Ovary (tissue), 9 donors: Measurements from ENCODE around the gene SLC41A3. TPM values are rescaled to one million over a fixed set of nuclear protein-coding genes. Genes with fewer than 3 reads are reported as not detected.

Experiments
- DNase-seq, 5 donors: peaks; one replicate each; pipeline ENCODE4 v3.0.0-alpha.2; 2019 to 2020
- H3K27ac ChIP-seq, 2 donors: fragments of 200-600 bp; one replicate each; pipeline versions ENCODE4 v1.5.1 to v1.8.0; 2019 to 2022
- H3K27me3 ChIP-seq: fragments of 200-600 bp; one replicate; pipeline ENCODE4 v1.8.0; 2022
- H3K36me3 ChIP-seq: fragments of 200-600 bp; sonication (generic); one replicate; pipeline ENCODE4 v1.5.1; 2019
- H3K4me1 ChIP-seq: one replicate; pipeline ENCODE4 v1.8.1; 2013; ENCODE audit warnings: mild to moderate bottlenecking, moderate library complexity; ENCODE audit not compliant: insufficient read depth
- H3K4me3 ChIP-seq: fragments of 200-600 bp; sonication (generic); one replicate; pipeline ENCODE4 v1.5.1; 2017
- H3K9me3 ChIP-seq, 2 donors: fragments of 200-600 bp in 1 of 2; sonication (generic) in 1 of 2; one replicate each; pipeline versions ENCODE4 v1.5.1 to v1.8.1; 2013 to 2019; ENCODE audit warnings: mild to moderate bottlenecking in 1 of 2, moderate library complexity in 1 of 2
- CTCF ChIP-seq, 3 donors: fragments of 450-650 bp in 2 of 3; fragments of 200-600 bp in 1 of 3; IDR thresholded peaks; one replicate each; pipeline versions ENCODE4 v1.5.1 to v1.8.0; 2016 to 2022; ENCODE audit warnings: antibody characterized with exemption in 3 of 3, mild to moderate bottlenecking in 1 of 3
- EP300 ChIP-seq: sonication (generic); formaldehyde crosslinking; IDR thresholded peaks from one replicate; pipeline ENCODE4 v1.6.1; 2017; ENCODE audit warnings: antibody characterized with exemption
- POLR2A ChIP-seq: fragments of 450-650 bp; IDR thresholded peaks from one replicate; pipeline ENCODE4 v1.6.1; 2017; ENCODE audit warnings: antibody characterized with exemption, mild to moderate bottlenecking, moderate library complexity
- WGBS, 3 donors: extraction: QIAGEN DNeasy Blood & Tissue Kit in 1 of 3; methylation state at CpG; one replicate each; pipeline versions ENCODE4 v1.1.5 to v1.1.7; 2013 to 2017; 5-methylcytosine and 5-hydroxymethylcytosine counted together
- intact Hi-C, 4 donors: fragments of 100-400 bp; cut with DNase I; formaldehyde crosslinking; loops; one replicate each; pipeline versions ENCODE4 v1.11.0 to v1.15.1; 2022 to 2023
- polyA plus RNA-seq, 2 donors: library from polyadenylated mRNA; stranded (reverse); fragments of 200-250 nt in 1 of 2; fragments of 350-450 nt in 1 of 2; fragmentation: Illumina TruSeq in 1 of 2; extraction: RNeasy Lipid Tissue Mini Kit (QIAGEN cat#74804) in 1 of 2; gene quantifications; one replicate each; pipeline ENCODE4 v1.2.3, GENCODE V29; 2013 to 2014
- total RNA-seq, 7 donors: library from RNA; depleted of rRNA in 2 of 7; stranded (reverse); fragments of >200 nt in 2 of 7; fragmentation: NEBNext Ultra II Directional in 3 of 7; extraction: Animal tissue kit (Norgen Biotek cat#: 25700) in 3 of 7; gene quantifications; one replicate each; pipeline versions ENCODE4 v1.1.0 to v1.2.4, GENCODE V29; 2016 to 2023
- donor health status: DM: no; HTN: no; CAD: no; lungs with moderate emphysema.
- donor health status: DM: no; HTN: no; CAD: no.
- donor health status: Bipolar disorder and iron deficiency.
- donor health status: DM: yes; HTN: yes; CAD: no.
- donor health status: DM: no; HTN: no; CAD: no.
- donor health status: DM: yes; HTN: yes; CAD: no.

SLC41A3 gene
- total and polyA plus RNA-seq, 9 donors = 58.1 to 107 (median 77.7) TPM

DNA sequence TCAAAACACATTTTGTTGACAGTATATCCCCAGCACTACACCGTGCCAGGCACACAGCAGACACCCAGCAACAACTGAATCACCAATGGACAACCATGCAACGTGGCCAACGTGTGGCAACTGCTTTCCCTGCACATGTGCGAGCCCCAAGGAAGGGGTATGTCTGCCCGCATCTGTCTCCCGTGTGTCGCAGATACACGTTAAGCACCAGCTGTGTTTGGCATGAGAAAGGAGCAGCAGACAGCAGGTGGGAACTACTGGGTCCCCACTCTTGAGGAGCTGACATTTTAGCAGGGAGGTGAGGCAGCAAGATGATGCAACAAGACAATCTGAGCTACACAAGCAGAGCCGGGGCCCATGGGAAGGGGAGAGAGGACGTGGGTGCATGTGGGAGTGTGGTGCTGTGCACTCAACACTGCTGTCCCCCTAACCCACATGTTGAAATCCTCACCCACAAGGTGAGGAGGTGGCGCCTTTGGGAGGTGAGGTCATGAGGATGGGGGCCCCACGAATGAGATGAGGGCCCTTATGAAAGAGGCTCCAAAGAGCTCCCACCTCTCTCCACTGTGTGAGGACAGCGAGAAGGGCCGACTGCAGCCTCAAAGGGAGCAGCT is 58.7 kb downstream of the SLC41A3 start:
- no peaks in the 10 kb centered on the region for H3K4me1 ChIP-seq
- intact Hi-C loops = no loop called here
- no peak for TF ChIP-seq CTCF (IDR thresholded peaks at IDR 0.05)
- no peak for TF ChIP-seq EP300
- no peak for TF ChIP-seq POLR2A
- 84 to 90% (median 88%) methylated on average over 14 of the region's 14 CpGs for WGBS, 3 donors
- no peaks in the 10 kb centered on the region for H3K27me3 ChIP-seq
- no peak overlapping the region for H3K4me3 ChIP-seq
- no peak overlapping the region for H3K27ac ChIP-seq
- H3K9me3 ChIP-seq = no peaks in the 10 kb centered on the region
- no peak for DNase-seq
- H3K36me3 ChIP-seq = no peaks in the 10 kb centered on the region

- DNase-seq = no peak
- Histone ChIP-seq H3K27me3 (no peaks in the 10 kb centered on the region), H3K4me1 (no peaks in the 10 kb centered on the region), H3K9me3 (no peaks in the 10 kb centered on the region), H3K27ac (no peak overlapping the region), H3K4me3 (no peak overlapping the region), H3K36me3 (no peaks in the 10 kb centered on the region)
- TF ChIP-seq EP300 (no peak), POLR2A (no peak), CTCF (IDR thresholded peaks at IDR 0.05) (no peak)
- 89 to 94% (median 91%) methylated on average over 9 of the region's 9 CpGs for WGBS, 3 donors
- intact Hi-C loops = no loop called here
These were observed 59.7 kb downstream of the SLC41A3 start for GRCh38 chr3:126024049-126024854.

- H3K4me3 ChIP-seq = no peak overlapping the region
- intact Hi-C loops = no loop called here
- WGBS, 3 donors = 67 to 74% (median 68%) methylated on average over 10 of the region's 10 CpGs
- no peaks in the 10 kb centered on the region for H3K4me1 ChIP-seq
- TF ChIP-seq POLR2A (no peak), CTCF (IDR thresholded peaks at IDR 0.05) (no peak), EP300 (no peak)
- no peak overlapping the region for H3K27ac ChIP-seq
- H3K36me3 ChIP-seq = no peaks in the 10 kb centered on the region
- H3K27me3 ChIP-seq = no peaks in the 10 kb centered on the region
- no peaks in the 10 kb centered on the region for H3K9me3 ChIP-seq
- no peak for DNase-seq
These were observed 60.5 kb downstream of the SLC41A3 start for GRCh38 chr3:126023390-126023789.

GRCh38 chr3:126022741-126023359 is 61.1 kb downstream of the SLC41A3 start:
- no peaks in the 10 kb centered on the region for H3K4me1 ChIP-seq
- 77 to 86% (median 83%) methylated on average over 10 of the region's 10 CpGs for WGBS, 3 donors
- intact Hi-C loops = no loop called here
- H3K4me3 ChIP-seq = no peak overlapping the region
- H3K27me3 ChIP-seq = no peaks in the 10 kb centered on the region
- no peak overlapping the region for H3K27ac ChIP-seq
- DNase-seq = no peak
- H3K9me3 ChIP-seq = no peaks in the 10 kb centered on the region
- H3K36me3 ChIP-seq = no peaks in the 10 kb centered on the region
- no peak for TF ChIP-seq CTCF (IDR thresholded peaks at IDR 0.05)
- TF ChIP-seq POLR2A = no peak
- TF ChIP-seq EP300 = no peak
